C4-2B (cell line): Measurements from ENCODE around the gene IGFN1.

ENCODE experiments used
- CTCF ChIP-seq: fragments of 450-650 bp; conservative IDR thresholded peaks from 2 replicates; pipeline ENCODE4 v1.5.1; 2017; ENCODE audit warnings: mild to moderate bottlenecking
- ZFX ChIP-seq: fragments of 450-650 bp; IDR thresholded peaks from 2 replicates; pipeline ENCODE4 v1.6.1; 2017

GRCh38 chr1:201145816-201146215, 44.8 kb upstream of the IGFN1 start:
- TF ChIP-seq CTCF: no peak
- no peak for TF ChIP-seq ZFX
